ENCODE results near the gene SPAG8.

GRCh38 chr9:35844628-35845270 is 32.7 kb upstream of the SPAG8 start:
- TF ChIP-seq SNAI2 (CRISPR knock-in tag; IDR thresholded peaks at IDR 0.05) (no peak), ARNTL (CRISPR knock-in tag; IDR thresholded peaks at IDR 0.05; ENCODE audit: borderline replicate concordance, low read depth) (no peak), TOX (CRISPR knock-in tag; IDR thresholded peaks at IDR 0.05; ENCODE audit: borderline replicate concordance) (no peak), TCF4 (CRISPR knock-in tag; IDR thresholded peaks at IDR 0.05; ENCODE audit: borderline replicate concordance) (no peak)
